Measurements from ENCODE around the gene CFAP52. TPM values are rescaled to one million over a fixed set of nuclear protein-coding genes. Genes with fewer than 3 reads are reported as not detected.

The CFAP52 gene
- total and polyA plus RNA-seq, 2 experiments from 2014 or later: 0.76 TPM; not detected in 1

GRCh38 chr17:9538626-9539025, 37.8 kb upstream of the CFAP52 start:
- H3K9ac ChIP-seq: no peak overlapping the region
- no peak overlapping the region for H3K27ac ChIP-seq
- no peaks in the 10 kb centered on the region for H3K36me3 ChIP-seq (ENCODE audit: low read depth)
- H3K27me3 ChIP-seq (replicated peaks; ENCODE audit: insufficient read depth): no peaks in the 10 kb centered on the region
- H3K79me2 ChIP-seq (ENCODE audit: insufficient read depth): no peaks in the 10 kb centered on the region
- no peaks in the 10 kb centered on the region for H3K9me3 ChIP-seq (ENCODE audit: low read depth)
- no peak overlapping the region for H3K4me2 ChIP-seq (ENCODE audit: unreplicated experiment)
- TF ChIP-seq EZH2 (IDR thresholded peaks at IDR 0.05; ENCODE audit: insufficient read depth, poor library complexity, severe bottlenecking) (no peak), EZH2phosphoT487 (IDR thresholded peaks at IDR 0.05; ENCODE audit: insufficient read depth, low read depth) (no peak)
- H3F3A ChIP-seq (ENCODE audit: insufficient read depth): no peaks in the 10 kb centered on the region
- no peak overlapping the region for H3K4me3 ChIP-seq
- H2AFZ ChIP-seq: no peak overlapping the region
- H3K9me2 ChIP-seq (ENCODE audit: insufficient read depth): no peaks in the 10 kb centered on the region
- WGBS, 2 experiments (ENCODE audit: low coverage in 1 of 2, low lambda C conversion rate in 2 of 2, missing lambda C conversion rate in 2 of 2): 88% methylated on average over 4 of the region's 4 CpGs
- H4K20me1 ChIP-seq (ENCODE audit: insufficient read depth): no peaks in the 10 kb centered on the region
- in situ Hi-C loops (cut with MboI): loop anchor here (10.0 kb wide), 1 partner anchor 554 kb away; no protein-coding TSS in a partner anchor
- DNase-seq: no peak
- H3K4me1 ChIP-seq (ENCODE audit: insufficient read depth): no peaks in the 10 kb centered on the region

- H3K36me3 ChIP-seq (ENCODE audit: low read depth): no peaks in the 10 kb centered on the region
- H3K9me3 ChIP-seq (ENCODE audit: low read depth): no peaks in the 10 kb centered on the region
- no peak for TF ChIP-seq EZH2 (IDR thresholded peaks at IDR 0.05; ENCODE audit: insufficient read depth, poor library complexity, severe bottlenecking)
- TF ChIP-seq EZH2phosphoT487 (IDR thresholded peaks at IDR 0.05; ENCODE audit: insufficient read depth, low read depth): no peak
- H3K4me3 ChIP-seq: no peak overlapping the region
- no peaks in the 10 kb centered on the region for H3K27me3 ChIP-seq (replicated peaks; ENCODE audit: insufficient read depth)
- no peaks in the 10 kb centered on the region for H3F3A ChIP-seq (ENCODE audit: insufficient read depth)
- H3K79me2 ChIP-seq (ENCODE audit: insufficient read depth): no peaks in the 10 kb centered on the region
- H3K27ac ChIP-seq: no peak overlapping the region
- no peaks in the 10 kb centered on the region for H3K9me2 ChIP-seq (ENCODE audit: insufficient read depth)
- 95 to 96% methylated on average over 4 of the region's 4 CpGs for WGBS, 2 experiments (ENCODE audit: low coverage in 1 of 2, low lambda C conversion rate in 2 of 2, missing lambda C conversion rate in 2 of 2)
- in situ Hi-C loops (cut with MboI): no loop called here
- no peak for DNase-seq
- H3K9ac ChIP-seq: no peak overlapping the region
- no peaks in the 10 kb centered on the region for H3K4me1 ChIP-seq (ENCODE audit: insufficient read depth)
- no peak overlapping the region for H2AFZ ChIP-seq
- H3K4me2 ChIP-seq (ENCODE audit: unreplicated experiment): no peak overlapping the region
- no peaks in the 10 kb centered on the region for H4K20me1 ChIP-seq (ENCODE audit: insufficient read depth)
Observed at GRCh38 chr17:9541718-9542117, 34.7 kb upstream of the CFAP52 start.

GRCh38 chr17:9544221-9544620, 32.2 kb upstream of the CFAP52 start:
- no peak overlapping the region for H2AFZ ChIP-seq
- no peaks in the 10 kb centered on the region for H3K79me2 ChIP-seq (ENCODE audit: insufficient read depth)
- DNase-seq: no peak
- no peak overlapping the region for H3K4me2 ChIP-seq (ENCODE audit: unreplicated experiment)
- H3K27me3 ChIP-seq (replicated peaks; ENCODE audit: insufficient read depth): no peaks in the 10 kb centered on the region
- H4K20me1 ChIP-seq (ENCODE audit: insufficient read depth): no peaks in the 10 kb centered on the region
- WGBS, 2 experiments (ENCODE audit: low coverage in 1 of 2, low lambda C conversion rate in 2 of 2, missing lambda C conversion rate in 2 of 2): 88 to 89% methylated on average over 7 of the region's 7 CpGs
- no peaks in the 10 kb centered on the region for H3K9me2 ChIP-seq (ENCODE audit: insufficient read depth)
- in situ Hi-C loops (cut with MboI): no loop called here
- H3K36me3 ChIP-seq (ENCODE audit: low read depth): no peaks in the 10 kb centered on the region
- no peak for TF ChIP-seq EZH2phosphoT487 (IDR thresholded peaks at IDR 0.05; ENCODE audit: insufficient read depth, low read depth)
- no peak for TF ChIP-seq EZH2 (IDR thresholded peaks at IDR 0.05; ENCODE audit: insufficient read depth, poor library complexity, severe bottlenecking)
- H3K27ac ChIP-seq: no peak overlapping the region
- H3K4me1 ChIP-seq (ENCODE audit: insufficient read depth): no peaks in the 10 kb centered on the region
- H3K9ac ChIP-seq: no peak overlapping the region
- no peak overlapping the region for H3K4me3 ChIP-seq
- no peaks in the 10 kb centered on the region for H3K9me3 ChIP-seq (ENCODE audit: low read depth)
- no peaks in the 10 kb centered on the region for H3F3A ChIP-seq (ENCODE audit: insufficient read depth)

GRCh38 chr17:9549215-9549614, 27.2 kb upstream of the CFAP52 start:
- no peak overlapping the region for H3K9ac ChIP-seq
- H3K36me3 ChIP-seq (ENCODE audit: low read depth): no peaks in the 10 kb centered on the region
- no peak overlapping the region for H3K4me3 ChIP-seq
- TF ChIP-seq EZH2phosphoT487 (IDR thresholded peaks at IDR 0.05; ENCODE audit: insufficient read depth, low read depth) (no peak), EZH2 (IDR thresholded peaks at IDR 0.05; ENCODE audit: insufficient read depth, poor library complexity, severe bottlenecking) (no peak)
- no peaks in the 10 kb centered on the region for H3K27me3 ChIP-seq (replicated peaks; ENCODE audit: insufficient read depth)
- no peak overlapping the region for H3K27ac ChIP-seq
- 92 to 94% methylated on average over 2 of the region's 2 CpGs for WGBS, 2 experiments (ENCODE audit: low coverage in 1 of 2, low lambda C conversion rate in 2 of 2, missing lambda C conversion rate in 2 of 2)
- no peak overlapping the region for H3K4me2 ChIP-seq (ENCODE audit: unreplicated experiment)
- no peak for DNase-seq
- H3K4me1 ChIP-seq (ENCODE audit: insufficient read depth): no peaks in the 10 kb centered on the region
- H3K9me2 ChIP-seq (ENCODE audit: insufficient read depth): no peaks in the 10 kb centered on the region
- H3K9me3 ChIP-seq (ENCODE audit: low read depth): no peaks in the 10 kb centered on the region
- H3K79me2 ChIP-seq (ENCODE audit: insufficient read depth): no peaks in the 10 kb centered on the region
- H3F3A ChIP-seq (ENCODE audit: insufficient read depth): no peaks in the 10 kb centered on the region
- in situ Hi-C loops (cut with MboI): no loop called here
- no peak overlapping the region for H2AFZ ChIP-seq
- H4K20me1 ChIP-seq (ENCODE audit: insufficient read depth): no peaks in the 10 kb centered on the region

GRCh38 chr17:9553181-9553580, 23.3 kb upstream of the CFAP52 start:
- TF ChIP-seq EZH2 (IDR thresholded peaks at IDR 0.05; ENCODE audit: insufficient read depth, poor library complexity, severe bottlenecking): no peak
- TF ChIP-seq EZH2phosphoT487 (IDR thresholded peaks at IDR 0.05; ENCODE audit: insufficient read depth, low read depth): no peak
- no peak overlapping the region for H2AFZ ChIP-seq
- DNase-seq: no peak
- H3K27ac ChIP-seq: no peak overlapping the region
- H3K9me2 ChIP-seq (ENCODE audit: insufficient read depth): no peaks in the 10 kb centered on the region
- no peaks in the 10 kb centered on the region for H3K79me2 ChIP-seq (ENCODE audit: insufficient read depth)
- no peaks in the 10 kb centered on the region for H3K9me3 ChIP-seq (ENCODE audit: low read depth)
- H3K36me3 ChIP-seq (ENCODE audit: low read depth): 0 out of 2 replicates have a peak, but pooled peaks cover 3% of the 10 kb centered on the region
- H3F3A ChIP-seq (ENCODE audit: insufficient read depth): no peaks in the 10 kb centered on the region
- H4K20me1 ChIP-seq (ENCODE audit: insufficient read depth): no peaks in the 10 kb centered on the region
- 81 to 82% methylated on average over 2 of the region's 2 CpGs for WGBS, 2 experiments (ENCODE audit: low coverage in 1 of 2, low lambda C conversion rate in 2 of 2, missing lambda C conversion rate in 2 of 2)
- H3K4me2 ChIP-seq (ENCODE audit: unreplicated experiment): no peak overlapping the region
- no peak overlapping the region for H3K9ac ChIP-seq
- in situ Hi-C loops (cut with MboI): no loop called here
- no peaks in the 10 kb centered on the region for H3K27me3 ChIP-seq (replicated peaks; ENCODE audit: insufficient read depth)
- H3K4me1 ChIP-seq (ENCODE audit: insufficient read depth): no peaks in the 10 kb centered on the region
- no peak overlapping the region for H3K4me3 ChIP-seq

All from GM23248 (cell line).